HepG2 (cell line): Measurements from ENCODE around the gene PLCL1. TPM values are rescaled to one million over a fixed set of nuclear protein-coding genes. Genes with fewer than 3 reads are reported as not detected.

Experiments used
- ATAC-seq: fragments of 200-7000 bp; cut with Tn5 transposase; 3 replicates; pipeline ENCODE4 v1.9.1; 2020; ENCODE audit warnings: mild to moderate bottlenecking, moderate library complexity
- BruUV-seq: library from RNA; stranded (reverse); fragments of 400-500 nt; replicated peaks from 2 replicates; lab custom pipeline; 2021; lab: Mats Ljungman, UMichigan
- CTCF ChIA-PET: fragments of 300-600 bp; formaldehyde crosslinking; extraction: SDS; loops from one replicate; lab custom pipeline; 2021; ENCODE audit warnings: low total read pairs, inconsistent platforms, low intra/inter-chr PET ratio; lab: Yijun Ruan, JAX
- POLR2A ChIA-PET: fragments of 350-600 bp; sonication (Branson Sonifier 250); formaldehyde crosslinking; loops from one replicate; lab custom pipeline; 2020; ENCODE audit warnings: antibody characterized with exemption, inconsistent platforms; lab: Yijun Ruan, JAX
- DNase-seq: peaks from one replicate; pipeline ENCODE4 v3.0.0-alpha.2; 2015; ENCODE audit warnings: low spot score
- FAIRE-seq: peaks from 3 replicates; lab custom pipeline; 2011; peaks lifted over from hg19 to GRCh38; lab: Jason Lieb, UNC
- H2AFZ ChIP-seq: one replicate; pipeline ENCODE4 v1.6.1; 2011; ENCODE audit warnings: low read length, inconsistent platforms
- H3K27ac ChIP-seq: fragments of 300-600 bp; 3 replicates; pipeline ENCODE4 v1.8.0; 2011; ENCODE audit warnings: mixed run types, mild to moderate bottlenecking, mixed read lengths, low read length, inconsistent platforms; ENCODE audit not compliant: insufficient read depth; ENCODE audit errors: extremely low read length
- H3K27me3 ChIP-seq, 2 experiments: fragments of 200-600 bp in 1 of 2; 2 replicates in 1 of 2; 3 replicates in 1 of 2; pipeline versions ENCODE4 v1.6.0 to v1.8.0; 2011; ENCODE audit warnings: low read length in 2 of 2, mild to moderate bottlenecking in 2 of 2, moderate library complexity in 2 of 2, inconsistent platforms in 1 of 2; ENCODE audit not compliant: insufficient read depth in 2 of 2, control insufficient read depth in 1 of 2
- H3K36me3 ChIP-seq, 2 experiments: fragments of 200-600 bp in 1 of 2; replicated peaks in 1 of 2; 2 replicates in 1 of 2; 3 replicates in 1 of 2; pipeline versions ENCODE4 v1.5.1 to v1.8.0; 2011; ENCODE audit warnings: low read length in 2 of 2, inconsistent platforms in 1 of 2; ENCODE audit not compliant: insufficient read depth in 2 of 2, control insufficient read depth in 1 of 2
- H3K4me1 ChIP-seq: 2 replicates; pipeline ENCODE4 v1.5.1; 2012; ENCODE audit warnings: low read length, inconsistent platforms; ENCODE audit not compliant: insufficient read depth
- H3K4me2 ChIP-seq: 2 replicates; pipeline ENCODE4 v1.6.0; 2011; ENCODE audit warnings: low read depth, low read length, inconsistent platforms
- H3K4me3 ChIP-seq, 3 experiments: fragments of 200-600 bp in 1 of 3; sonication (generic), shearing (Covaris generic) in 1 of 3; replicated peaks in 1 of 3; 2 replicates each; pipeline ENCODE4 v1.5.1; 2011 to 2016; ENCODE audit warnings: low read length in 3 of 3, inconsistent platforms in 2 of 3, low read depth in 2 of 3, mild to moderate bottlenecking in 2 of 3, control low read depth in 1 of 3, mixed read lengths in 1 of 3; ENCODE audit not compliant: insufficient read depth in 1 of 3
- H3K79me2 ChIP-seq: one replicate; pipeline ENCODE4 v1.6.1; 2011; ENCODE audit warnings: low read length, inconsistent platforms; ENCODE audit not compliant: insufficient read depth
- H3K9ac ChIP-seq: 2 replicates; pipeline ENCODE4 v1.6.0; 2011; ENCODE audit warnings: mild to moderate bottlenecking, low read depth, low read length, inconsistent platforms; ENCODE audit not compliant: insufficient read depth
- H3K9me3 ChIP-seq: 2 replicates; pipeline ENCODE4 v1.5.1; 2012; ENCODE audit warnings: mild to moderate bottlenecking, low read length
- H4K20me1 ChIP-seq: 2 replicates; pipeline ENCODE4 v1.6.0; 2011; ENCODE audit warnings: inconsistent platforms, mild to moderate bottlenecking, low read length, moderate library complexity; ENCODE audit not compliant: insufficient read depth
- AKNA ChIP-seq: sonication (generic); formaldehyde crosslinking; IDR thresholded peaks from 2 replicates; pipeline ENCODE4 v1.4.0; 2020; ENCODE audit warnings: missing genetic modification reagents, borderline replicate concordance
- GTF3A ChIP-seq: sonication (generic); formaldehyde crosslinking; conservative IDR thresholded peaks from 2 replicates; pipeline ENCODE4 v1.4.0; 2020; ENCODE audit warnings: mild to moderate bottlenecking, missing genetic modification reagents
- HNF1B ChIP-seq: sonication (generic); formaldehyde crosslinking; IDR thresholded peaks from 2 replicates; pipeline ENCODE4 v1.5.1; 2020; ENCODE audit warnings: mild to moderate bottlenecking, moderate library complexity, missing genetic modification reagents
- MAFF ChIP-seq: IDR thresholded peaks from 2 replicates; pipeline ENCODE4 v1.6.1; 2011; ENCODE audit warnings: low read depth, low read length, improper control_type of control experiment
- MAFK ChIP-seq, 2 experiments: IDR thresholded peaks in 1 of 2; conservative IDR thresholded peaks in 1 of 2; 2 replicates each; pipeline ENCODE4 v1.6.1; 2011; ENCODE audit warnings: improper control_type of control experiment in 2 of 2, low read length in 2 of 2
- NAIF1 ChIP-seq: sonication (generic); formaldehyde crosslinking; IDR thresholded peaks from 2 replicates; pipeline ENCODE4 v1.5.0; 2020; ENCODE audit warnings: mild to moderate bottlenecking, missing genetic modification reagents, borderline replicate concordance
- PCBP1 ChIP-seq: fragments of 200-400 bp; formaldehyde crosslinking; IDR thresholded peaks from 2 replicates; pipeline ENCODE4 v1.6.1; 2017; ENCODE audit warnings: mild to moderate bottlenecking, low read depth, low read length, borderline replicate concordance
- SCMH1 ChIP-seq: sonication (generic); formaldehyde crosslinking; IDR thresholded peaks from 2 replicates; pipeline ENCODE4 v1.9.0; 2021; ENCODE audit warnings: missing genetic modification reagents, mild to moderate bottlenecking, borderline replicate concordance
- TFDP2 ChIP-seq: sonication (generic); formaldehyde crosslinking; IDR thresholded peaks from 2 replicates; pipeline ENCODE4 v1.4.0; 2020; ENCODE audit warnings: missing genetic modification reagents
- ZNF282 ChIP-seq: fragments of 450-650 bp; IDR thresholded peaks from 2 replicates; pipeline ENCODE4 v1.6.1; 2018; ENCODE audit not compliant: partially characterized antibody
- ZNF687 ChIP-seq: sonication (generic); formaldehyde crosslinking; IDR thresholded peaks from 2 replicates; pipeline ENCODE4 v1.5.1; 2020; ENCODE audit warnings: mild to moderate bottlenecking, missing genetic modification reagents, moderate library complexity
- WGBS: methylation state at CpG from one replicate; pipeline ENCODE4 v1.1.6; 2017; ENCODE audit warnings: low lambda C conversion rate; 5-methylcytosine and 5-hydroxymethylcytosine counted together
- in situ Hi-C: cut with HindIII; loops from 2 replicates; pipeline ENCODE4 v1.10.0; 2017; ENCODE audit warnings: low pct_unique_long_range_greater_than_20kb; ENCODE audit not compliant: extremely low pct_ligation_motif_present
- intact Hi-C: fragments of 100-400 bp; cut with micrococcal nuclease; formaldehyde crosslinking; loops from one replicate; pipeline ENCODE4 v1.10.0; 2022; ENCODE audit not compliant: unreplicated experiment
- polyA plus RNA-seq, 8 experiments: library from polyadenylated mRNA; depleted of rRNA in 3 of 8; stranded (reverse) in 7 of 8; unstranded in 1 of 8; fragments of >200 nt; fragmentation: Illumina TruSeq in 4 of 8; extraction: Trizol in 4 of 8; gene quantifications; 2 replicates each; pipeline versions ENCODE4 v1.2.1 to v1.2.3, GENCODE V29; 2011 to 2016; ENCODE audit warnings: low read depth in 4 of 8, missing spikeins in 1 of 8, mixed read lengths in 1 of 8; ENCODE audit not compliant: insufficient read depth in 1 of 8
- total RNA-seq, 5 experiments: library from RNA; depleted of rRNA; stranded (reverse); fragments of >200 nt; fragmentation: Illumina TruSeq; extraction: Trizol; gene quantifications; 2 replicates each; pipeline ENCODE4 v1.2.3, GENCODE V29; 2016; ENCODE audit warnings: low read depth in 1 of 5

Gene PLCL1
- total and polyA plus RNA-seq, 2 of the 13 experiments (the other 11 are each of a cell fraction or from before 2014, with no cell fraction given): not detected

GRCh38 chr2:197828464-197829135, 24.2 kb downstream of the PLCL1 start:
- H3K9ac ChIP-seq: no peak overlapping the region
- no peaks in the 10 kb centered on the region for H3K36me3 ChIP-seq
- TF ChIP-seq SCMH1 (CRISPR knock-in tag) (no peak), NAIF1 (no peak), HNF1B (no peak), MAFK (conservative IDR thresholded peaks at IDR 0.05 in 1 of 2, IDR thresholded peaks at IDR 0.05 in 1 of 2; ENCODE audit: low read length in 2 of 2) (peak; percentile 61 to 77), ZNF282 (no peak), GTF3A (CRISPR knock-in tag) (no peak), TFDP2 (no peak), PCBP1 (no peak), ZNF687 (CRISPR knock-in tag) (no peak), MAFF (peak; percentile 53), AKNA (CRISPR knock-in tag) (no peak)
- H4K20me1 ChIP-seq: no peaks in the 10 kb centered on the region
- no peaks in the 10 kb centered on the region for H3K9me3 ChIP-seq
- no TSS peak for BruUV-seq
- no peak overlapping the region for H3K27ac ChIP-seq
- no peak overlapping the region for H3K4me3 ChIP-seq
- intact Hi-C loops: no loop called here
- DNase-seq (no peak), ATAC-seq (no peak), FAIRE-seq (no peak)
- H3K4me2 ChIP-seq: no peak overlapping the region
- H3K27me3 ChIP-seq: no peaks in the 10 kb centered on the region
- POLR2A ChIA-PET: interaction anchor here (0.6 kb wide), 1 partner anchor 9 kb away, joined by 3 read pairs; no protein-coding TSS in a partner anchor
- in situ Hi-C loops: no loop called here
- H3K79me2 ChIP-seq: no peaks in the 10 kb centered on the region
- no peaks in the 10 kb centered on the region for H3K4me1 ChIP-seq
- 0% methylated on average over 1 of the region's 1 CpG for WGBS
- H2AFZ ChIP-seq: no peak overlapping the region
- CTCF ChIA-PET: no interaction called here
